ENCODE data around the gene PALM3.

The PALM3 gene

GRCh38 chr19:14061751-14062557 lies at the start of gene PALM3:
PALM3 (minus strand) TSS chr19:14062076; CDS start chr19:14061980, 96 bp downstream.
- no peak for DNase-seq

GRCh38 chr19:14111486-14111885 lies 49.6 kb upstream of the PALM3 start:
- DNase-seq = no peak

GRCh38 chr19:14110650-14111049 lies 48.8 kb upstream of the PALM3 start:
- no peak for DNase-seq

GRCh38 chr19:14107581-14108461 lies 45.9 kb upstream of the PALM3 start:
- no peak for DNase-seq

- DNase-seq = no peak
Observed at GRCh38 chr19:14106840-14107239, 45.0 kb upstream of the PALM3 start.

- no peak for DNase-seq
Observed at GRCh38 chr19:14105680-14106079, 43.8 kb upstream of the PALM3 start.

- DNase-seq = no peak
Observed at GRCh38 chr19:14103310-14103709, 41.4 kb upstream of the PALM3 start.

- no peak for DNase-seq
Observed at GRCh38 chr19:14102756-14103155, 40.9 kb upstream of the PALM3 start.

GRCh38 chr19:14102102-14102696 lies 40.3 kb upstream of the PALM3 start:
- no peak for DNase-seq

GRCh38 chr19:14101003-14101545 lies 39.2 kb upstream of the PALM3 start:
- no peak for DNase-seq

- no peak for DNase-seq
Observed at GRCh38 chr19:14097532-14098151, 35.8 kb upstream of the PALM3 start.

- DNase-seq = no peak
Observed at GRCh38 chr19:14096272-14096992, 34.6 kb upstream of the PALM3 start.

GRCh38 chr19:14094854-14095253 lies 33.0 kb upstream of the PALM3 start:
- no peak for DNase-seq

GRCh38 chr19:14093117-14093823 lies 31.4 kb upstream of the PALM3 start:
- no peak for DNase-seq

- DNase-seq = no peak
Observed at GRCh38 chr19:14091813-14092462, 30.1 kb upstream of the PALM3 start.

- peak; percentile 53 for DNase-seq
Observed at GRCh38 chr19:14091081-14091812, 29.4 kb upstream of the PALM3 start.

GRCh38 chr19:14090509-14091080 lies 28.7 kb upstream of the PALM3 start, which contains the start of gene SAMD1:
SAMD1 (minus strand) TSS chr19:14090751.
- peak; percentile 44 for DNase-seq

- peak; percentile 61 for DNase-seq
Observed at GRCh38 chr19:14089662-14090508, 28.0 kb upstream of the PALM3 start.

- DNase-seq = no peak
Observed at GRCh38 chr19:14089412-14089661, 27.5 kb upstream of the PALM3 start.
